A549 (cell line): ENCODE data around the gene CYP1A2.

Source experiments
- POLR2AphosphoS2 ChIP-seq: conservative IDR thresholded peaks from 2 replicates; pipeline ENCODE4 v1.6.1; 2012; ENCODE audit warnings: low read length, improper control_type of control experiment, inconsistent platforms
- TF ChIP-seq, protein P1 (sequence below): IDR thresholded peaks from 2 replicates; pipeline ENCODE4 v1.6.1; 2012; ENCODE audit warnings: low read depth, borderline replicate concordance

DNA sequence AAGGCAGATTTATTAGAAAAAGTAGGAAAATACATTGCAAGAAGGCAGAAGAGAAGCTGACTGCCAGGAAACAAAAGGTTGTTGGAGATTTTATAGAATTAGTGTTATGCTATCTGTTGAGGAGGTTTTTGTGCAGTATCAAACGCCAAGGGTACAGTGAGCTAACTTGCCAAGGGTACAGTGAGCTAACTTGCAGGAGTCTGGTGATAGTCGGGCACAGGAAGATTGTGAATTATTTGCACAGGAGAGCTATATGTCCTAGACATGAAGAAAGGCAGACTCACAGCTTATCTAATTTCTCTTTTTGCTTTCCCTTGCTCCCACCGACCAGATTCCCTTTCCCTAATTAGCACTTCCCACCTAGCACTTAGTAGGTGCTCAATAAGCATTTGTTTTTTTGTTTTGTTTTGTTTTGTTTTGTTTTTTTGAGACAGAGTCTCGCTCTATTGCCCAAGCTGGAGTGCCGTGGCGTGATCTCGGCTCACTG lies 30.6 kb downstream of the CYP1A2 start:
- TF ChIP-seq, protein P1, sequence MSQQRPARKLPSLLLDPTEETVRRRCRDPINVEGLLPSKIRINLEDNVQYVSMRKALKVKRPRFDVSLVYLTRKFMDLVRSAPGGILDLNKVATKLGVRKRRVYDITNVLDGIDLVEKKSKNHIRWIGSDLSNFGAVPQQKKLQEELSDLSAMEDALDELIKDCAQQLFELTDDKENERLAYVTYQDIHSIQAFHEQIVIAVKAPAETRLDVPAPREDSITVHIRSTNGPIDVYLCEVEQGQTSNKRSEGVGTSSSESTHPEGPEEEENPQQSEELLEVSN = no peak
- TF ChIP-seq POLR2AphosphoS2 = no peak
